OCI-LY3 (cell line): ENCODE results near the gene SERF1A.
"Not testable (repeated sequence)": the region's sequence is repeated elsewhere in the genome, so short reads cannot be mapped to it uniquely, and the experiment has no call there.

Experiments
- H2AFZ ChIP-seq: fragments of 200-600, 300-600 bp; shearing (Covaris generic); 2 replicates; pipeline ENCODE4 v1.6.0; 2014; ENCODE audit warnings: antibody characterized with exemption, low read depth, low read length
- H3K27ac ChIP-seq: fragments of 200-600, 300-600 bp; sonication (generic); 2 replicates; pipeline ENCODE4 v1.5.1; 2014; ENCODE audit warnings: mild to moderate bottlenecking, low read length, moderate library complexity, mixed read lengths
- H3K27me3 ChIP-seq: fragments of 200-600, 300-600 bp; sonication (generic); 2 replicates; pipeline ENCODE4 v1.6.1; 2014; ENCODE audit warnings: low read depth, low read length, mixed read lengths
- H3K36me3 ChIP-seq: fragments of 200-600, 300-600 bp; sonication (generic); replicated peaks from 2 replicates; pipeline ENCODE3; 2014; ENCODE audit warnings: low read depth, low read length, mixed read lengths
- H3K4me1 ChIP-seq: fragments of 300-600, 200-600 bp; sonication (generic); 2 replicates; pipeline ENCODE4 v1.6.1; 2014; ENCODE audit warnings: low read length, mixed read lengths
- H3K4me2 ChIP-seq: fragments of 200-600, 300-600 bp; sonication (generic); 2 replicates; pipeline ENCODE4 v1.6.1; 2014; ENCODE audit warnings: low read length, mixed read lengths
- H3K4me3 ChIP-seq: fragments of 300-600, 200-600 bp; sonication (generic); 2 replicates; pipeline ENCODE4 v1.5.1; 2014; ENCODE audit warnings: antibody characterized with exemption, mild to moderate bottlenecking, low read length, moderate library complexity
- H3K79me2 ChIP-seq: fragments of 300-600, 200-600 bp; shearing (Covaris generic); 2 replicates; pipeline ENCODE4 v1.6.1; 2014; ENCODE audit warnings: mild to moderate bottlenecking, low read length, mixed read lengths
- H3K9ac ChIP-seq: fragments of 300-600, 200-600 bp; shearing (Covaris generic); 2 replicates; pipeline ENCODE4 v1.6.0; 2014; ENCODE audit warnings: mild to moderate bottlenecking, low read length, moderate library complexity
- H3K9me3 ChIP-seq: fragments of 200-600, 300-600 bp; shearing (Covaris generic); 2 replicates; pipeline ENCODE4 v1.6.1; 2014; ENCODE audit warnings: low read length, mixed read lengths; ENCODE audit not compliant: insufficient read depth
- H4K20me1 ChIP-seq: fragments of 200-600, 300-600 bp; sonication (generic); 2 replicates; pipeline ENCODE4 v1.6.1; 2016; ENCODE audit warnings: low read length, mixed read lengths; ENCODE audit not compliant: insufficient read depth

The SERF1A gene

GRCh38 chr5:70900533-70901271 is at the start of gene SERF1A:
Gene SERF1A, plus strand, starts transcription at chr5:70900669. Its CDS starts 201 bp downstream, at chr5:70900870.
- not testable (repeated sequence) for H3K27ac ChIP-seq, H3K9me3 ChIP-seq, H3K4me2 ChIP-seq, H3K9ac ChIP-seq, H3K27me3 ChIP-seq, H3K4me3 ChIP-seq, H3K79me2 ChIP-seq, H2AFZ ChIP-seq, H4K20me1 ChIP-seq, H3K36me3 ChIP-seq, H3K4me1 ChIP-seq

GRCh38 chr5:70866778-70867177 is 33.7 kb upstream of the SERF1A start:
- not testable (repeated sequence) for H3K79me2 ChIP-seq, H4K20me1 ChIP-seq, H3K9me3 ChIP-seq, H3K9ac ChIP-seq, H3K27ac ChIP-seq, H3K4me1 ChIP-seq, H2AFZ ChIP-seq, H3K27me3 ChIP-seq, H3K4me2 ChIP-seq, H3K4me3 ChIP-seq, H3K36me3 ChIP-seq

- H3K9ac ChIP-seq, H2AFZ ChIP-seq, H3K27me3 ChIP-seq, H3K27ac ChIP-seq, H3K79me2 ChIP-seq, H3K9me3 ChIP-seq, H3K36me3 ChIP-seq, H4K20me1 ChIP-seq, H3K4me1 ChIP-seq, H3K4me2 ChIP-seq, H3K4me3 ChIP-seq: not testable (repeated sequence)
Measured at GRCh38 chr5:70870626-70871025, 29.8 kb upstream of the SERF1A start.

GRCh38 chr5:70896076-70896475 is 4.4 kb upstream of the SERF1A start:
- not testable (repeated sequence) for H3K9ac ChIP-seq, H3K4me3 ChIP-seq, H3K27ac ChIP-seq, H3K9me3 ChIP-seq, H4K20me1 ChIP-seq, H3K4me1 ChIP-seq, H3K79me2 ChIP-seq, H3K27me3 ChIP-seq, H3K36me3 ChIP-seq, H2AFZ ChIP-seq, H3K4me2 ChIP-seq

- not testable (repeated sequence) for H3K9me3 ChIP-seq, H3K4me1 ChIP-seq, H2AFZ ChIP-seq
Measured at GRCh38 chr5:70901272-70901571, 753 bp downstream of the SERF1A start.

DNA sequence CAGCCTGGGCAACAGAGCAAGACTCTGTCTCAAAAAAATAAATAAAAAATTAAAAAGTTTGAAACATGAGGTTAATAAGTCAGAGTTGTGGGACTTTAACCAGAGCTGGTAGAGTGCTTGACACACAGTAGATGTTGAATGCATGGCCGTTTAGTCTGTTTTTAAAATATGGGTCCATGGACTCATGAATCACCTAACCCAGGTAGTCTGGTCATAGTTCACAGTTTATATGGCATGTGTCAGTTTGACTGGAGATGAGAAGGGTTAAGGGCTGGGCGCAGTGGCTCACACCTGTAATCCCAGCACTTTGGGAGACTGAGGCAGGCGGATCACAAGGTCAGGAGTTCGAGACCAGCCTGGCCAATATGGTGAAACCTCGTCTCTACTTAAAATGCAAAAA is 6.2 kb downstream of the SERF1A start:
- not testable (repeated sequence) for H2AFZ ChIP-seq, H3K4me1 ChIP-seq, H4K20me1 ChIP-seq, H3K36me3 ChIP-seq, H3K27ac ChIP-seq, H3K79me2 ChIP-seq, H3K4me3 ChIP-seq, H3K9ac ChIP-seq, H3K27me3 ChIP-seq, H3K4me2 ChIP-seq, H3K9me3 ChIP-seq

More at GRCh38 chr5:70901272-70901571, 753 bp downstream of the SERF1A start:
- H3K27ac ChIP-seq, H3K9ac ChIP-seq, H3K79me2 ChIP-seq, H3K4me2 ChIP-seq, H3K36me3 ChIP-seq, H3K27me3 ChIP-seq, H3K4me3 ChIP-seq, H4K20me1 ChIP-seq: not testable (repeated sequence)

GRCh38 chr5:70916829-70917228 is 16.4 kb downstream of the SERF1A start:
- H3K4me2 ChIP-seq, H3K27ac ChIP-seq, H3K4me1 ChIP-seq, H3K9ac ChIP-seq, H3K36me3 ChIP-seq, H3K4me3 ChIP-seq, H4K20me1 ChIP-seq, H3K27me3 ChIP-seq, H2AFZ ChIP-seq, H3K79me2 ChIP-seq, H3K9me3 ChIP-seq: not testable (repeated sequence)

- not testable (repeated sequence) for H3K27me3 ChIP-seq
Measured at GRCh38 chr5:70925211-70925562, 24.7 kb downstream of the SERF1A start.

GRCh38 chr5:70931709-70932368 is 31.4 kb downstream of the SERF1A start:
- H3K4me3 ChIP-seq, H3K79me2 ChIP-seq, H2AFZ ChIP-seq, H3K36me3 ChIP-seq, H3K4me2 ChIP-seq, H3K9ac ChIP-seq, H4K20me1 ChIP-seq, H3K27ac ChIP-seq, H3K27me3 ChIP-seq, H3K9me3 ChIP-seq, H3K4me1 ChIP-seq: not testable (repeated sequence)

More at GRCh38 chr5:70925211-70925562, 24.7 kb downstream of the SERF1A start:
- not testable (repeated sequence) for H3K4me2 ChIP-seq, H3K9me3 ChIP-seq, H3K27ac ChIP-seq, H3K36me3 ChIP-seq, H3K79me2 ChIP-seq, H4K20me1 ChIP-seq, H3K4me3 ChIP-seq, H2AFZ ChIP-seq, H3K4me1 ChIP-seq, H3K9ac ChIP-seq

GRCh38 chr5:70932560-70932959 is 32.1 kb downstream of the SERF1A start:
- not testable (repeated sequence) for H3K79me2 ChIP-seq, H3K4me1 ChIP-seq, H3K27ac ChIP-seq, H3K27me3 ChIP-seq, H3K9ac ChIP-seq, H2AFZ ChIP-seq, H3K9me3 ChIP-seq, H4K20me1 ChIP-seq, H3K4me3 ChIP-seq, H3K36me3 ChIP-seq, H3K4me2 ChIP-seq
